ENCODE measurements around the gene SLIT1.

GRCh38 chr10:96988426-96988825 is 197.3 kb downstream of the SLIT1 start:
- TF ChIP-seq CTCF (IDR thresholded peaks at IDR 0.05): no peak
- no peak for TF ChIP-seq POLR2A (IDR thresholded peaks at IDR 0.05)

Measured in thyroid gland (tissue), 4 donors.